Measurements from ENCODE around the gene RABL6.
A peak's percentile ranks its signal among the peaks of the same experiment; 100 is the strongest.
"Not testable (repeated sequence)": the region's sequence is repeated elsewhere in the genome, so short reads cannot be mapped to it uniquely, and the experiment has no call there.

Gene RABL6, protein sequence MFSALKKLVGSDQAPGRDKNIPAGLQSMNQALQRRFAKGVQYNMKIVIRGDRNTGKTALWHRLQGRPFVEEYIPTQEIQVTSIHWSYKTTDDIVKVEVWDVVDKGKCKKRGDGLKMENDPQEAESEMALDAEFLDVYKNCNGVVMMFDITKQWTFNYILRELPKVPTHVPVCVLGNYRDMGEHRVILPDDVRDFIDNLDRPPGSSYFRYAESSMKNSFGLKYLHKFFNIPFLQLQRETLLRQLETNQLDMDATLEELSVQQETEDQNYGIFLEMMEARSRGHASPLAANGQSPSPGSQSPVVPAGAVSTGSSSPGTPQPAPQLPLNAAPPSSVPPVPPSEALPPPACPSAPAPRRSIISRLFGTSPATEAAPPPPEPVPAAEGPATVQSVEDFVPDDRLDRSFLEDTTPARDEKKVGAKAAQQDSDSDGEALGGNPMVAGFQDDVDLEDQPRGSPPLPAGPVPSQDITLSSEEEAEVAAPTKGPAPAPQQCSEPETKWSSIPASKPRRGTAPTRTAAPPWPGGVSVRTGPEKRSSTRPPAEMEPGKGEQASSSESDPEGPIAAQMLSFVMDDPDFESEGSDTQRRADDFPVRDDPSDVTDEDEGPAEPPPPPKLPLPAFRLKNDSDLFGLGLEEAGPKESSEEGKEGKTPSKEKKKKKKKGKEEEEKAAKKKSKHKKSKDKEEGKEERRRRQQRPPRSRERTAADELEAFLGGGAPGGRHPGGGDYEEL

GRCh38 chr9:136807281-136808074, at the start of gene RABL6:
Gene RABL6, plus strand, starts transcription at chr9:136807948. Its CDS starts 249 bp downstream, at chr9:136808197.
- peak within 1 kb of the TSS; percentile 79 for H3K4me3 ChIP-seq (ENCODE audit: low read depth, low read length)
- peak; percentile 64 for DNase-seq (ENCODE audit: low read depth, low spot score)
- TF ChIP-seq, protein P1, sequence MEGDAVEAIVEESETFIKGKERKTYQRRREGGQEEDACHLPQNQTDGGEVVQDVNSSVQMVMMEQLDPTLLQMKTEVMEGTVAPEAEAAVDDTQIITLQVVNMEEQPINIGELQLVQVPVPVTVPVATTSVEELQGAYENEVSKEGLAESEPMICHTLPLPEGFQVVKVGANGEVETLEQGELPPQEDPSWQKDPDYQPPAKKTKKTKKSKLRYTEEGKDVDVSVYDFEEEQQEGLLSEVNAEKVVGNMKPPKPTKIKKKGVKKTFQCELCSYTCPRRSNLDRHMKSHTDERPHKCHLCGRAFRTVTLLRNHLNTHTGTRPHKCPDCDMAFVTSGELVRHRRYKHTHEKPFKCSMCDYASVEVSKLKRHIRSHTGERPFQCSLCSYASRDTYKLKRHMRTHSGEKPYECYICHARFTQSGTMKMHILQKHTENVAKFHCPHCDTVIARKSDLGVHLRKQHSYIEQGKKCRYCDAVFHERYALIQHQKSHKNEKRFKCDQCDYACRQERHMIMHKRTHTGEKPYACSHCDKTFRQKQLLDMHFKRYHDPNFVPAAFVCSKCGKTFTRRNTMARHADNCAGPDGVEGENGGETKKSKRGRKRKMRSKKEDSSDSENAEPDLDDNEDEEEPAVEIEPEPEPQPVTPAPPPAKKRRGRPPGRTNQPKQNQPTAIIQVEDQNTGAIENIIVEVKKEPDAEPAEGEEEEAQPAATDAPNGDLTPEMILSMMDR (IDR thresholded peaks at IDR 0.05; ENCODE audit: low read depth, low read length): no peak
- in situ Hi-C loops (cut with HindIII; ENCODE audit: low sequenced_read_pairs): no loop called here

DNA sequence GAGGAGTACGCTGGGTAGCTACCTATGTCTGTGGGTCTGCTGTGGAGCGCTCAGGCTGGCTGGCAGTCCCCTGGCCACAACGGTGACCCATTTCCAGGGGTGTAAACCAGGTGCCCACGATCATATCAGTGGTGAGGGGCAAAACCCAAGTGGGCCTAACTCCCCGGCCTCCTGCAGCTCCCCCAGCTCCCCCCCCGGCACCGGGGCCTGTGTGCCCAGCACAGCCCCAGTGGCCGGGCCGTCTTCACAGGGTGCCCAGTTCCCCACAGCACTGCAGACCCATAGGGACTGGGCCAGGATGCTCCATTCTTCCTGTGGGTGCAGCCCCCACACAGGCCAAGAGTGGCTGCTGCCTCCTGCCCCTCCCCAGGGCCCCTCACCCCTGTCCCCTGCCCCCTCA, 48.7 kb upstream of the RABL6 start:
- no peak overlapping the region for H3K4me3 ChIP-seq (ENCODE audit: low read depth, low read length)
- in situ Hi-C loops (cut with HindIII; ENCODE audit: low sequenced_read_pairs): no loop called here
- DNase-seq (ENCODE audit: low read depth, low spot score): no peak
- TF ChIP-seq, protein P1 (IDR thresholded peaks at IDR 0.05; ENCODE audit: low read depth, low read length): no peak

DNA sequence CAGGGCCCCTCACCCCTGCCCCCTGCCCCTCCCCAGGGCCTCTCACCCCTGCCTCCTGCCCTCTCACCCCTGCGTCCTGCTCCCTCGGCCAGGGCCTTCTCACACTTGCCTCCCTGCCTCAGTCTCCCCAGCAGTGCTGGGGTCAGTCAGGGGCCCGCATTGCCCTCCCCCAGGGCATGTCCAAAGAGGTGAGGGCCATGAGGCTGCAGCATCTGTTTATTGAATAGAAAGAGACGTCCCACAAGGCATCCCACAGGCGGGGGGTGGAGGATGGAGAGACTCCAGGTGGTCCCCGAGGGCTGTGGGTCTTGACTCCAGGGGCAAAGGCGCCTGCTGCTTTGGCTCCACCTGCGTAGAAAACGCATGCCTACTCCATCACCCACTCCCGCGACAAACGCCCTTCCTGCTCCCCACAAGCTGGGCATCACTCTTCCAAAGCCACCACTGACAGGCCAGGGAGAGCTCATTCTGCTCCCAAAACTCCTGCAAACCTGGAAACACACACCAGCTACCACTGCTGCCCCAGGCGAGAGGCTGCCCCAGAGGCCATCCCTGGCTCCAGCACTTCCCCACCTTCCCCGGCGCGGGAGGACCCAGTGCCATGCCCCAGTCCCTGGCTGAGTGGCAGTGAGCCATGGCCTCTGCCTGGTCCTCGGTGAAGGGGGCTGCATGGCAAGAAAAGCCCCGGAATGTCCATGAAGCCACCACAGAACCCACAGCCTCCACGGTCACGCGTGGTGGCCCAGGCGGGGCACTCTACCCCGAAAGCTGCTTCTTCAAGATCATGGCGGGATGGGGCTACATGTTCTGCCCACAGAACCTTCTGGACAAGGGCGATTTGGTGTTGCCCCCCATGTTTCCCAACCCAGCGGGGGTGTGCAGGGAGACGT, 48.1 kb upstream of the RABL6 start:
- no peak for DNase-seq (ENCODE audit: low read depth, low spot score)
- no peak overlapping the region for H3K4me3 ChIP-seq (ENCODE audit: low read depth, low read length)
- in situ Hi-C loops (cut with HindIII; ENCODE audit: low sequenced_read_pairs): no loop called here
- TF ChIP-seq, protein P1 (IDR thresholded peaks at IDR 0.05; ENCODE audit: low read depth, low read length): no peak

- no peak for DNase-seq (ENCODE audit: low read depth, low spot score)
- TF ChIP-seq, protein P1 (IDR thresholded peaks at IDR 0.05; ENCODE audit: low read depth, low read length): no peak
- H3K4me3 ChIP-seq (ENCODE audit: low read depth, low read length): no peak overlapping the region
- in situ Hi-C loops (cut with HindIII; ENCODE audit: low sequenced_read_pairs): no loop called here
These were observed 47.3 kb upstream of the RABL6 start for GRCh38 chr9:136760424-136760823.

DNA sequence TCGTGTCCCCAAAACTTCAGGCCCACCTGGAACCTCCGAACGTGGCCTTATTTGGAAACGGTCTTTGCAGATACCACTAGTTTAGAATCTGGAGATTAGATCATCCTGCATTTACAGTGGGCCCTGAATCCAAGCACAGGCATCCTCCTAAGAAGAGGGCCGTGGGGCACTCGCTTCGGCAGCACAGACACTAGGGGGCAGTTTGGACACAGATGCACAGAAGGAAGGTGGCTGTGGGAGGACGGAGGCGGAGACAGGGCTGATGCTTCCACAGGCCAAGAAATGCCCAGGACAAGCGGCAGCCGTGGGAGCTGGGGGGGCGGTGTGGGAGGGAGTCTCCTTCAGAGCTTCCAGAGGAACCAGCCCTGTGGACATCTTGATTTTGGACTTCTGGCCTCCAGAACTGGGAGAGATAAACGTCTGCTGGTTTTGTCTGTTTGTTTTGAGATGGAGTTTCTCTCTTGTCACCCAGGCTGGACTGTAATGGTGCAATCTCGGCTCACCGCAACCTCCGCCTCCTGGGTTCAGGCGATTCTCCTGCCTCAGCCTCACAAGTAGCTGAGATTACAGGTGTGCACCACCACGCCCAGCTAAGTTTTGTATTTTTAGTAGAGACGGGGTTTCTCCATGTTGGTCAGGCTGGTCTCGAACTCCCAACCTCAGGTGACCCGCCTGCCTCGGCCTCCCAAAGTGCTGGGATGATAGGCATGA, 46.8 kb upstream of the RABL6 start:
- H3K4me3 ChIP-seq (ENCODE audit: low read depth, low read length); in situ Hi-C loops (cut with HindIII; ENCODE audit: low sequenced_read_pairs): not testable (repeated sequence)
- peak; percentile 55 for DNase-seq (ENCODE audit: low read depth, low spot score)
- TF ChIP-seq, protein P1 (IDR thresholded peaks at IDR 0.05; ENCODE audit: low read depth, low read length): peak; percentile 79

Data from astrocyte of the spinal cord (primary cell).